SU-DHL-6 (cell line): ENCODE data around the gene CAMP.

Experiments
- H2AFZ ChIP-seq: fragments of 200-600 bp; sonication (generic); 2 replicates; pipeline ENCODE4 v1.6.1; 2014; ENCODE audit warnings: low read depth, mild to moderate bottlenecking, moderate library complexity, mixed read lengths, antibody characterized with exemption, low read length; ENCODE audit not compliant: severe bottlenecking
- H3F3A ChIP-seq: fragments of 200-600 bp; shearing (Covaris generic); 2 replicates; pipeline ENCODE4 v1.6.0; 2016; ENCODE audit warnings: antibody characterized with exemption, mild to moderate bottlenecking; ENCODE audit not compliant: insufficient read depth
- H3K27ac ChIP-seq: fragments of 200-600 bp; sonication (generic); 2 replicates; pipeline ENCODE4 v1.5.1; 2016; ENCODE audit warnings: low read depth, mild to moderate bottlenecking, low read length, moderate library complexity, mixed read lengths
- H3K27me3 ChIP-seq: fragments of 200-600 bp; sonication (generic), shearing (Covaris generic); 2 replicates; pipeline ENCODE4 v1.6.0; 2014; ENCODE audit warnings: mild to moderate bottlenecking, low read length
- H3K36me3 ChIP-seq: fragments of 200-600 bp; sonication (generic); 2 replicates; pipeline ENCODE4 v1.6.1; 2014; ENCODE audit warnings: mild to moderate bottlenecking, low read length, mixed read lengths
- H3K4me2 ChIP-seq: fragments of 300-600, 200-600 bp; shearing (Covaris generic), sonication (generic); 2 replicates; pipeline ENCODE4 v1.6.0; 2014; ENCODE audit warnings: low read length, low read depth, mild to moderate bottlenecking; ENCODE audit not compliant: poor library complexity, severe bottlenecking
- H3K4me3 ChIP-seq: fragments of 200-600 bp; sonication (generic); 2 replicates; pipeline ENCODE4 v1.5.1; 2014; ENCODE audit warnings: antibody characterized with exemption, low read length, mild to moderate bottlenecking, mixed read lengths; ENCODE audit not compliant: insufficient read depth, poor library complexity, severe bottlenecking
- H3K79me2 ChIP-seq: fragments of 200-600 bp; sonication (generic); 2 replicates; pipeline ENCODE4 v1.6.1; 2014; ENCODE audit warnings: mild to moderate bottlenecking, low read length, moderate library complexity; ENCODE audit not compliant: insufficient read depth
- H3K9ac ChIP-seq: fragments of 200-600 bp; sonication (generic); 2 replicates; pipeline ENCODE4 v1.7.0; 2014; ENCODE audit warnings: mild to moderate bottlenecking, low read length
- H3K9me2 ChIP-seq: fragments of 200-600 bp; sonication (generic); replicated peaks from 2 replicates; pipeline ENCODE4 v1.6.1; 2014; ENCODE audit warnings: low read length; ENCODE audit not compliant: insufficient read depth
- H3K9me3 ChIP-seq: fragments of 200-600 bp; sonication (generic); 2 replicates; pipeline ENCODE4 v1.6.1; 2014; ENCODE audit warnings: low read length, mixed read lengths; ENCODE audit not compliant: insufficient read depth
- H4K20me1 ChIP-seq: fragments of 200-600 bp; sonication (generic); 2 replicates; pipeline ENCODE4 v1.6.1; 2014; ENCODE audit warnings: low read depth, mild to moderate bottlenecking, antibody characterized with exemption, low read length, moderate library complexity, mixed read lengths
- EZH2phosphoT487 ChIP-seq: fragments of 200-600 bp; sonication (generic), shearing (Covaris generic); conservative IDR thresholded peaks from 2 replicates; pipeline ENCODE4 v1.6.1; 2018; ENCODE audit warnings: mild to moderate bottlenecking, antibody characterized with exemption, low read length, moderate library complexity, mixed read lengths
- TF ChIP-seq, protein P1 (sequence below): fragments of 200-600 bp; sonication (generic); IDR thresholded peaks from one replicate; pipeline ENCODE4 v1.5.1; 2017; ENCODE audit warnings: antibody characterized with exemption, mild to moderate bottlenecking, low read length, moderate library complexity; ENCODE audit not compliant: insufficient read depth, poor library complexity, severe bottlenecking

Gene CAMP

DNA sequence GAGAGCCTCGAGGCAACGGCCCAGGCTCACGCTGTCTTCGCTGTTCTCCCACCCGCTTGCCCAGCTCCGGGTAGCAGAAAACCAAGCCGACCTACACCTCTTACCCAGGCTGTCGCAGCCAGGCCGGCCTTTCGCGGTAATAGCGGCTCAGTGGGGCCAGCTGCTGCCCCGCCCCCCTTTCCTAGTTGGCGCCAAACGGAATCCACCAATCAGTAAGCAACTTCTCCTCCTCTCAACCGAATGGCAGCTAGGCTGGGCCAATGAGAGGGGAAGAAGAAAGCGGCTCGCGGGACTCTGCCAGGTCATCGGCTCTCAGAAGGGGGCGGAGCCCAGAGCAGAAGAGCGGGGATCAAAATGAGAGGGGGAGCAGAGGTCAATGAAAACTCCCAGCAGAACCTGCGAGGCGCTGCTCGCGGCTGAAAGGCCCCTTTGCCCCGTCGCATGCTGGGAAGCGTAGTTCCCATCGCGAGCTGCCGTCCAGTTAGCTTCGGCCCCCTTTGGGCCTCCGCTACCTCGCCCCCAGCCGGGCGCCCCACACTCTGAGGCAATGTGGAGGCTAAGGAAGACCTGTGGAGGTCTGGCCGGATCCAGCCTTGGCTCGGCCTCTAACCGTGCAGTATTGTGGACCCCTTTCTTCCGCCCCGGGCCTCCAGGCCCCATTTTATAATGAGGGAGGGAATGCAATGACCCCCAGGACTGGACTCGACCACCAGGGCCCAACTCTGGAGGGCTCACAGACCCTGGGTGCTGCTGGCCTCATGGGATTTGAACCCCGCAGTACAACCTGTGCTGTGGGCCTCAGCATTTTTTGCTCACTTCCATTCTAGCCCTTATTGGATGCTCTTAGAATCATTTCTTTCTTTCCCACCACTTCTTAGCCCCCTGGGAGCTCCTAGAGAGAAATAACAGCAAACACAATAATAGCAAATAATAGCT lies 34.8 kb upstream of the CAMP start, which contains the start of gene CDC25A:
Gene CDC25A (minus strand): TSS at position 152 of the 936 bp plus-strand sequence. CDS start 470 bp downstream, outside the sequence.
- Histone ChIP-seq H3K9me2 (no peaks in the 10 kb centered on the region), H3K36me3 (peaks cover 20% of the 10 kb centered on the region; the same call in 1 of the 2 replicates), H3K27ac (peak within 1 kb of the TSS; percentile 78), H3K4me3 (peak within 1 kb of the TSS; percentile 91), H3F3A (peaks cover 7% of the 10 kb centered on the region; the same call in 1 of the 2 replicates), H3K9me3 (no peaks in the 10 kb centered on the region), H2AFZ (peak within 1 kb of the TSS; percentile 97), H3K9ac (peak within 1 kb of the TSS; percentile 98), H3K79me2 (peaks cover 46% of the 10 kb centered on the region), H3K27me3 (no peaks in the 10 kb centered on the region), H4K20me1 (no peaks in the 10 kb centered on the region), H3K4me2 (peak within 1 kb of the TSS; percentile 85)
- TF ChIP-seq, protein P1, sequence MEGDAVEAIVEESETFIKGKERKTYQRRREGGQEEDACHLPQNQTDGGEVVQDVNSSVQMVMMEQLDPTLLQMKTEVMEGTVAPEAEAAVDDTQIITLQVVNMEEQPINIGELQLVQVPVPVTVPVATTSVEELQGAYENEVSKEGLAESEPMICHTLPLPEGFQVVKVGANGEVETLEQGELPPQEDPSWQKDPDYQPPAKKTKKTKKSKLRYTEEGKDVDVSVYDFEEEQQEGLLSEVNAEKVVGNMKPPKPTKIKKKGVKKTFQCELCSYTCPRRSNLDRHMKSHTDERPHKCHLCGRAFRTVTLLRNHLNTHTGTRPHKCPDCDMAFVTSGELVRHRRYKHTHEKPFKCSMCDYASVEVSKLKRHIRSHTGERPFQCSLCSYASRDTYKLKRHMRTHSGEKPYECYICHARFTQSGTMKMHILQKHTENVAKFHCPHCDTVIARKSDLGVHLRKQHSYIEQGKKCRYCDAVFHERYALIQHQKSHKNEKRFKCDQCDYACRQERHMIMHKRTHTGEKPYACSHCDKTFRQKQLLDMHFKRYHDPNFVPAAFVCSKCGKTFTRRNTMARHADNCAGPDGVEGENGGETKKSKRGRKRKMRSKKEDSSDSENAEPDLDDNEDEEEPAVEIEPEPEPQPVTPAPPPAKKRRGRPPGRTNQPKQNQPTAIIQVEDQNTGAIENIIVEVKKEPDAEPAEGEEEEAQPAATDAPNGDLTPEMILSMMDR, result no peak
- no peak for TF ChIP-seq EZH2phosphoT487

DNA sequence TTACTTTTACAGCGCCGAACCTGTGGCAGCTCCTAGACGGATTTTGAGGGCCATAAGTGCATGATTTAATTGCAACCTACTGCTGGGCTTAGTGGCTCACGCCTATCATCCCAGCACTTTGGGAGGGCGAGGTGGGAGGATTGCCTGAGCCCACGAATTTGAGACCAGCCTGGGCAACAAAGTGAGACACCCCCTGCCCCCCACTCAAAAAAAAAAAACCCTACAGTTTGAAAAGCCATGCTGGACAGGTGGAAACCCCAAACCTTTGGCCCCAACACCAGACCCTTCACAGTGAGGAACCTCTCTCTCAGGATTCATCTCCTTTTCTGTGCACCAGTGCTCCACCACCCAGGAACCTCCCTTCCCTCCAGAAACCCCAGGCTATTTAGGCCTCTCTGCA lies 34.0 kb upstream of the CAMP start:
- peak overlapping the region; percentile 68 for H3K4me2 ChIP-seq
- peaks cover 15% of the 10 kb centered on the region; the same call in 1 of the 2 replicates for H3K36me3 ChIP-seq
- H4K20me1 ChIP-seq, result no peaks in the 10 kb centered on the region
- H3K27me3 ChIP-seq, result no peaks in the 10 kb centered on the region
- H3K79me2 ChIP-seq, result peaks cover 38% of the 10 kb centered on the region
- peak overlapping the region; percentile 63; the same call in 1 of the 2 replicates for H3K9ac ChIP-seq
- peak overlapping the region; percentile 97 for H2AFZ ChIP-seq
- no peak overlapping the region for H3K4me3 ChIP-seq
- TF ChIP-seq EZH2phosphoT487, result no peak
- no peaks in the 10 kb centered on the region for H3K9me2 ChIP-seq
- H3F3A ChIP-seq, result peaks cover 7% of the 10 kb centered on the region; the same call in 1 of the 2 replicates
- no peak overlapping the region for H3K27ac ChIP-seq
- no peaks in the 10 kb centered on the region for H3K9me3 ChIP-seq

DNA sequence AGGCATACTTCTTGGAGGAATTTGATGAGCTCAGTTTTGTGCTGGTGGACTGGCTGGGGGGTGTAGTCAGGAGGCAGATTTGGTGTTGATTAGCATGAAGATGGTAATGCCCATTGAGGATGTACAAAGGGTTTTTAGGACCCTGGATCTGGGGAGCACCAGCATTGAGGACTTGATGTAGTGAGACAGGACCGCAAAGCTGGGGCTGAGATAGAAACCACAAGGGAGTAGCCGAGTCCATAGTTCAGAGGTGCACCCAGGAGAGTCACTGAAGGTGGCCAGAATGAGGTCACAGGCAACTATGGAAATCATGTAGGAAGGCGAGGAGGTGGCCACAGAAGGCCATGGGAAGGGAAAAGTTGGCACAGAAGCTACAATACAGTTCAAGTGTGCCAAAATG lies 32.4 kb upstream of the CAMP start:
- Histone ChIP-seq H2AFZ (no peak overlapping the region), H3K9me3 (no peaks in the 10 kb centered on the region), H3K4me2 (no peak overlapping the region), H3K36me3 (peaks cover 2% of the 10 kb centered on the region; the same call in 1 of the 2 replicates), H3K9me2 (no peaks in the 10 kb centered on the region), H3F3A (no peaks in the 10 kb centered on the region), H3K9ac (no peak overlapping the region), H3K4me3 (no peak overlapping the region), H4K20me1 (no peaks in the 10 kb centered on the region), H3K27me3 (no peaks in the 10 kb centered on the region), H3K27ac (no peak overlapping the region), H3K79me2 (peaks cover 22% of the 10 kb centered on the region)
- no peak for TF ChIP-seq EZH2phosphoT487
- TF ChIP-seq, protein P1, result no peak
